Measurements from ENCODE around the gene HADH.
"Not testable (repeated sequence)": the region's sequence is repeated elsewhere in the genome, so short reads cannot be mapped to it uniquely, and the experiment has no call there.

DNA sequence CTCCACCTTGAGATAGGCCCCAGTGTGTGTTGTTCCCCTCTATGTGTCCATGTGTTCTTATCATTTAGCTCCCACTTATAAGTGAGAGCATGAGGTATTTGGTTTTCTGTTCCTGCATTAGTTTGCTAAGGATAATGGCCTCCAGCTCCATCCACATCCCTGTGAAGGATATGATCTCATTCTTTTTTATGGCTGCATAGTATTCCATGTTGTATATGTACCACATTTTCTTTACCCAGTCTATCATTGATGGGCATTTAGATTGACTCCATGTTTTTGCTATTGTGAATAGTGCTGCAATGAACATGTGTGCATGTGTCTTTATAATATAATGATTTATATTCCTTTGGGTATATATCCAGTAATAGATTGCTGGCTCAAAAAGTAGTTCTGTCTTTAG, 22.2 kb upstream of the HADH start:
- TF ChIP-seq, protein P1, sequence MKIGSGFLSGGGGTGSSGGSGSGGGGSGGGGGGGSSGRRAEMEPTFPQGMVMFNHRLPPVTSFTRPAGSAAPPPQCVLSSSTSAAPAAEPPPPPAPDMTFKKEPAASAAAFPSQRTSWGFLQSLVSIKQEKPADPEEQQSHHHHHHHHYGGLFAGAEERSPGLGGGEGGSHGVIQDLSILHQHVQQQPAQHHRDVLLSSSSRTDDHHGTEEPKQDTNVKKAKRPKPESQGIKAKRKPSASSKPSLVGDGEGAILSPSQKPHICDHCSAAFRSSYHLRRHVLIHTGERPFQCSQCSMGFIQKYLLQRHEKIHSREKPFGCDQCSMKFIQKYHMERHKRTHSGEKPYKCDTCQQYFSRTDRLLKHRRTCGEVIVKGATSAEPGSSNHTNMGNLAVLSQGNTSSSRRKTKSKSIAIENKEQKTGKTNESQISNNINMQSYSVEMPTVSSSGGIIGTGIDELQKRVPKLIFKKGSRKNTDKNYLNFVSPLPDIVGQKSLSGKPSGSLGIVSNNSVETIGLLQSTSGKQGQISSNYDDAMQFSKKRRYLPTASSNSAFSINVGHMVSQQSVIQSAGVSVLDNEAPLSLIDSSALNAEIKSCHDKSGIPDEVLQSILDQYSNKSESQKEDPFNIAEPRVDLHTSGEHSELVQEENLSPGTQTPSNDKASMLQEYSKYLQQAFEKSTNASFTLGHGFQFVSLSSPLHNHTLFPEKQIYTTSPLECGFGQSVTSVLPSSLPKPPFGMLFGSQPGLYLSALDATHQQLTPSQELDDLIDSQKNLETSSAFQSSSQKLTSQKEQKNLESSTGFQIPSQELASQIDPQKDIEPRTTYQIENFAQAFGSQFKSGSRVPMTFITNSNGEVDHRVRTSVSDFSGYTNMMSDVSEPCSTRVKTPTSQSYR (CRISPR knock-in tag; IDR thresholded peaks at IDR 0.05): not testable (repeated sequence)
- not testable (repeated sequence) for TF ChIP-seq ETV6, JUN, RORB, PRRX2 (CRISPR knock-in tag; IDR thresholded peaks at IDR 0.05)
- TF ChIP-seq, protein P2, sequence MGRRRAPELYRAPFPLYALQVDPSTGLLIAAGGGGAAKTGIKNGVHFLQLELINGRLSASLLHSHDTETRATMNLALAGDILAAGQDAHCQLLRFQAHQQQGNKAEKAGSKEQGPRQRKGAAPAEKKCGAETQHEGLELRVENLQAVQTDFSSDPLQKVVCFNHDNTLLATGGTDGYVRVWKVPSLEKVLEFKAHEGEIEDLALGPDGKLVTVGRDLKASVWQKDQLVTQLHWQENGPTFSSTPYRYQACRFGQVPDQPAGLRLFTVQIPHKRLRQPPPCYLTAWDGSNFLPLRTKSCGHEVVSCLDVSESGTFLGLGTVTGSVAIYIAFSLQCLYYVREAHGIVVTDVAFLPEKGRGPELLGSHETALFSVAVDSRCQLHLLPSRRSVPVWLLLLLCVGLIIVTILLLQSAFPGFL (CRISPR knock-in tag; IDR thresholded peaks at IDR 0.05; ENCODE audit: borderline replicate concordance): not testable (repeated sequence)
